H9 (cell line): Measurements from ENCODE around the gene BMP2K. TPM values are rescaled to one million over a fixed set of nuclear protein-coding genes. Genes with fewer than 3 reads are reported as not detected.
"Not testable (repeated sequence)": the region's sequence is repeated elsewhere in the genome, so short reads cannot be mapped to it uniquely, and the experiment has no call there.

ENCODE experiments used
- DNase-seq: peaks from one replicate; pipeline ENCODE4 v3.0.0-alpha.2; 2017
- H2AFZ ChIP-seq: one replicate; pipeline ENCODE4 v1.6.1; 2013; ENCODE audit warnings: mild to moderate bottlenecking, low read length, control low read depth, moderate library complexity
- H2AK5ac ChIP-seq: 2 replicates; pipeline ENCODE4 v1.6.1; 2013; ENCODE audit warnings: low read length, control low read depth, mixed read lengths; ENCODE audit not compliant: insufficient read length
- H2BK120ac ChIP-seq: one replicate; pipeline ENCODE4 v1.6.1; 2013; ENCODE audit warnings: low read depth, mild to moderate bottlenecking, low read length, control low read depth, inconsistent platforms; ENCODE audit not compliant: poor library complexity, severe bottlenecking
- H2BK12ac ChIP-seq: 2 replicates; pipeline ENCODE4 v1.6.1; 2013; ENCODE audit warnings: low read length, control low read depth, mixed read lengths, low read depth; ENCODE audit not compliant: insufficient read length
- H2BK15ac ChIP-seq: 2 replicates; pipeline ENCODE4 v1.6.1; 2013; ENCODE audit warnings: low read depth, low read length, control low read depth
- H2BK20ac ChIP-seq: one replicate; pipeline ENCODE4 v1.6.1; 2013; ENCODE audit warnings: low read depth, mild to moderate bottlenecking, low read length, control low read depth, inconsistent platforms; ENCODE audit not compliant: poor library complexity, severe bottlenecking
- H2BK5ac ChIP-seq: 2 replicates; pipeline ENCODE4 v1.6.1; 2013; ENCODE audit warnings: low read length, control low read depth, mixed read lengths; ENCODE audit not compliant: insufficient read length
- H3K14ac ChIP-seq: 2 replicates; pipeline ENCODE4 v1.6.1; 2013; ENCODE audit warnings: low read length, control low read depth; ENCODE audit not compliant: insufficient read depth
- H3K18ac ChIP-seq: 2 replicates; pipeline ENCODE4 v1.6.1; 2013; ENCODE audit warnings: low read depth, mild to moderate bottlenecking, mixed read lengths, low read length, control low read depth; ENCODE audit not compliant: insufficient read length
- H3K23ac ChIP-seq: 2 replicates; pipeline ENCODE4 v1.6.1; 2013; ENCODE audit warnings: low read length, control low read depth, mixed read lengths, low read depth; ENCODE audit not compliant: insufficient read length
- H3K23me2 ChIP-seq: 2 replicates; pipeline ENCODE4 v1.6.1; 2013; ENCODE audit warnings: low read depth, mild to moderate bottlenecking, mixed read lengths, low read length, control low read depth; ENCODE audit not compliant: insufficient read length, poor library complexity, severe bottlenecking
- H3K27ac ChIP-seq: 2 replicates; pipeline ENCODE4 v1.5.1; 2013; ENCODE audit warnings: low read length, control low read depth, mixed read lengths, low read depth; ENCODE audit not compliant: insufficient read length
- H3K27me3 ChIP-seq: 2 replicates; pipeline ENCODE4 v1.6.1; 2013; ENCODE audit warnings: low read length, control low read depth, inconsistent platforms; ENCODE audit not compliant: insufficient read depth
- H3K4ac ChIP-seq: 2 replicates; pipeline ENCODE4 v1.6.1; 2013; ENCODE audit warnings: low read depth, mild to moderate bottlenecking, control low read depth, inconsistent platforms, low read length, moderate library complexity
- H3K4me1 ChIP-seq: 2 replicates; pipeline ENCODE4 v1.6.1; 2013; ENCODE audit warnings: low read length, control low read depth, inconsistent platforms; ENCODE audit not compliant: insufficient read depth
- H3K4me2 ChIP-seq: 2 replicates; pipeline ENCODE4 v1.6.1; 2013; ENCODE audit warnings: low read length, control low read depth, mixed read lengths; ENCODE audit not compliant: insufficient read length, insufficient read depth
- H3K56ac ChIP-seq: 2 replicates; pipeline ENCODE4 v1.6.1; 2013; ENCODE audit warnings: low read depth, mild to moderate bottlenecking, mixed read lengths, low read length, control low read depth; ENCODE audit not compliant: insufficient read length
- H3K79me1 ChIP-seq: 2 replicates; pipeline ENCODE4 v1.6.1; 2013; ENCODE audit warnings: low read depth, mild to moderate bottlenecking, moderate library complexity, low read length, control low read depth, inconsistent platforms; ENCODE audit not compliant: insufficient read depth, poor library complexity, severe bottlenecking
- H3K79me2 ChIP-seq: 2 replicates; pipeline ENCODE4 v1.6.1; 2013; ENCODE audit warnings: low read length, control low read depth, inconsistent platforms; ENCODE audit not compliant: insufficient read depth
- H3K9ac ChIP-seq: 2 replicates; pipeline ENCODE4 v1.6.1; 2013; ENCODE audit warnings: low read length, control low read depth, mixed read lengths; ENCODE audit not compliant: insufficient read length; ENCODE audit errors: extremely low read depth
- H3K9me3 ChIP-seq: one replicate; pipeline ENCODE4 v1.6.1; 2013; ENCODE audit warnings: low read depth, low read length, inconsistent platforms; ENCODE audit not compliant: control insufficient read depth
- H3T11ph ChIP-seq: one replicate; pipeline ENCODE4 v1.6.1; 2013; ENCODE audit warnings: mild to moderate bottlenecking, low read length, control low read depth, inconsistent platforms
- H4K20me1 ChIP-seq: one replicate; pipeline ENCODE4 v1.6.1; 2013; ENCODE audit not compliant: control insufficient read depth, insufficient read length, insufficient read depth
- H4K5ac ChIP-seq: 2 replicates; pipeline ENCODE4 v1.6.1; 2013; ENCODE audit warnings: low read depth, mild to moderate bottlenecking, mixed read lengths, low read length, control low read depth; ENCODE audit not compliant: insufficient read length
- H4K8ac ChIP-seq: replicated peaks from 2 replicates; pipeline ENCODE4 v1.6.1; 2013; ENCODE audit warnings: low read length, control low read depth, mixed read lengths, low read depth; ENCODE audit not compliant: insufficient read length
- H4K91ac ChIP-seq: 2 replicates; pipeline ENCODE4 v1.6.1; 2013; ENCODE audit warnings: low read depth, mild to moderate bottlenecking, moderate library complexity, mixed read lengths, low read length, control low read depth; ENCODE audit not compliant: insufficient read length
- H3K27ac Mint-ChIP-seq, 3 experiments: 2 replicates in 2 of 3; 3 replicates in 1 of 3; pipeline ENCODE4 v1.8.0; 2020 to 2021; ENCODE audit warnings: mixed read lengths in 3 of 3, mild to moderate bottlenecking in 1 of 3, moderate library complexity in 1 of 3
- H3K27me3 Mint-ChIP-seq: 2 replicates; pipeline ENCODE4 v1.8.0; 2021; ENCODE audit warnings: low read depth, mild to moderate bottlenecking, moderate library complexity, mixed read lengths
- H3K36me3 Mint-ChIP-seq, 3 experiments: 2 replicates in 2 of 3; 3 replicates in 1 of 3; pipeline ENCODE4 v1.8.0; 2020 to 2021; ENCODE audit warnings: low read depth in 3 of 3, mixed read lengths in 3 of 3; ENCODE audit not compliant: insufficient read depth in 1 of 3
- H3K4me1 Mint-ChIP-seq, 2 experiments: 2 replicates each; pipeline ENCODE4 v1.8.0; 2020; ENCODE audit warnings: mixed read lengths in 2 of 2
- H3K4me3 Mint-ChIP-seq, 2 experiments: 2 replicates in 1 of 2; 3 replicates in 1 of 2; pipeline ENCODE4 v1.8.0; 2020 to 2021; ENCODE audit warnings: mild to moderate bottlenecking in 2 of 2, mixed read lengths in 2 of 2, moderate library complexity in 1 of 2
- H3K9me3 Mint-ChIP-seq, 2 experiments: 2 replicates in 1 of 2; 3 replicates in 1 of 2; pipeline ENCODE4 v1.8.0; 2020; ENCODE audit warnings: mild to moderate bottlenecking in 2 of 2, mixed read lengths in 2 of 2, moderate library complexity in 1 of 2
- CTCF ChIP-seq: fragments of 200-600 bp; sonication (generic); conservative IDR thresholded peaks from 3 replicates; pipeline ENCODE4 v1.8.0; 2021; ENCODE audit warnings: antibody characterized with exemption, mild to moderate bottlenecking
- WGBS: extraction: QIAGEN DNeasy Blood & Tissue Kit; methylation state at CpG from one replicate; pipeline ENCODE4 v1.1.7; 2013; ENCODE audit warnings: missing lambda C conversion rate, low lambda C conversion rate, mixed read lengths; ENCODE audit not compliant: insufficient read length; ENCODE audit errors: extremely low coverage; 5-methylcytosine and 5-hydroxymethylcytosine counted together
- total RNA-seq: library from RNA; stranded (reverse); gene quantifications from 2 replicates; pipeline ENCODE4 v1.2.1, GENCODE V29; 2021

The BMP2K gene
- total RNA-seq, 1 experiment from 2014 or later = 26.4 TPM

GRCh38 chr4:78865451-78865850 is 89.3 kb downstream of the BMP2K start:
- Histone ChIP-seq H3K27ac (no peak overlapping the region), H2AK5ac (no peak overlapping the region), H2AFZ (no peak overlapping the region), H4K20me1 (no peaks in the 10 kb centered on the region), H3K56ac (no peak overlapping the region), H3K79me2 (no peaks in the 10 kb centered on the region), H3K79me1 (no peaks in the 10 kb centered on the region), H2BK20ac (no peak overlapping the region), H3K23me2 (no peaks in the 10 kb centered on the region), H3K9ac (no peak overlapping the region), H4K8ac (no peak overlapping the region), H2BK15ac (no peak overlapping the region), H3K4ac (no peak overlapping the region), H3K9me3 (no peaks in the 10 kb centered on the region), H2BK5ac (no peak overlapping the region), H4K5ac (no peak overlapping the region), H3K4me1 (no peaks in the 10 kb centered on the region), H3K4me2 (no peak overlapping the region), H3K18ac (no peak overlapping the region), H2BK120ac (no peak overlapping the region), H2BK12ac (no peak overlapping the region), H4K91ac (no peak overlapping the region), H3K14ac (no peak overlapping the region), H3K27me3 (no peaks in the 10 kb centered on the region), H3T11ph (no peak overlapping the region), H3K23ac (no peak overlapping the region)
- H3K4me1 Mint-ChIP-seq = no peaks in the 10 kb centered on the region
- no peak for DNase-seq
- H3K27ac Mint-ChIP-seq = no peak overlapping the region
- peaks cover 5 to 24% (median 13%) of the 10 kb centered on the region in 3 experiments; a peak in 6 of 7 replicates for H3K36me3 Mint-ChIP-seq
- H3K27me3 Mint-ChIP-seq = no peaks in the 10 kb centered on the region
- no peaks in the 10 kb centered on the region for H3K9me3 Mint-ChIP-seq
- H3K4me3 Mint-ChIP-seq = no peak overlapping the region
- WGBS = no CpG with 5 or more reads among the region's 2 CpGs
- no peak for TF ChIP-seq CTCF

- not testable (repeated sequence) for H3K9me3 ChIP-seq, H3K27ac Mint-ChIP-seq, H3K4ac ChIP-seq, H2BK15ac ChIP-seq, H3K4me1 ChIP-seq, H3K27me3 ChIP-seq, H3K23me2 ChIP-seq, H4K5ac ChIP-seq, H3K79me2 ChIP-seq, H3K9ac ChIP-seq, H3K18ac ChIP-seq, H3K4me2 ChIP-seq, H2BK20ac ChIP-seq, H3K4me1 Mint-ChIP-seq, H3K14ac ChIP-seq, H4K8ac ChIP-seq, H3T11ph ChIP-seq, H2BK5ac ChIP-seq, H4K91ac ChIP-seq, H2BK120ac ChIP-seq, H2AK5ac ChIP-seq, H3K9me3 Mint-ChIP-seq, H2BK12ac ChIP-seq, H3K27me3 Mint-ChIP-seq, H3K79me1 ChIP-seq, H3K23ac ChIP-seq, H3K4me3 Mint-ChIP-seq, H3K27ac ChIP-seq, H4K20me1 ChIP-seq, H3K56ac ChIP-seq, DNase-seq, H2AFZ ChIP-seq
- WGBS = no CpG with 5 or more reads among the region's 5 CpGs
- peaks cover 21 to 47% (median 40%) of the 10 kb centered on the region in 3 experiments for H3K36me3 Mint-ChIP-seq
Measured at GRCh38 chr4:78868712-78869111, 92.6 kb downstream of the BMP2K start.
